22Rv1 (cell line): ENCODE measurements around the gene GYG2.

ENCODE experiments used
- H3K27ac ChIP-seq: fragments of 450-650 bp; 2 replicates; pipeline ENCODE4 v1.5.1; 2017
- ZFX ChIP-seq: fragments of 450-650 bp; IDR thresholded peaks from 2 replicates; pipeline ENCODE4 v1.6.1; 2017; ENCODE audit warnings: antibody characterized with exemption, borderline replicate concordance
- TF ChIP-seq, protein P1 (sequence below): fragments of 450-650 bp; IDR thresholded peaks from 2 replicates; pipeline ENCODE4 v1.5.1; 2017; ENCODE audit warnings: mild to moderate bottlenecking

The GYG2 gene

GRCh38 chrX:2903366-2903765 is 74.6 kb downstream of the GYG2 start:
- no peak for TF ChIP-seq ZFX
- TF ChIP-seq, protein P1, sequence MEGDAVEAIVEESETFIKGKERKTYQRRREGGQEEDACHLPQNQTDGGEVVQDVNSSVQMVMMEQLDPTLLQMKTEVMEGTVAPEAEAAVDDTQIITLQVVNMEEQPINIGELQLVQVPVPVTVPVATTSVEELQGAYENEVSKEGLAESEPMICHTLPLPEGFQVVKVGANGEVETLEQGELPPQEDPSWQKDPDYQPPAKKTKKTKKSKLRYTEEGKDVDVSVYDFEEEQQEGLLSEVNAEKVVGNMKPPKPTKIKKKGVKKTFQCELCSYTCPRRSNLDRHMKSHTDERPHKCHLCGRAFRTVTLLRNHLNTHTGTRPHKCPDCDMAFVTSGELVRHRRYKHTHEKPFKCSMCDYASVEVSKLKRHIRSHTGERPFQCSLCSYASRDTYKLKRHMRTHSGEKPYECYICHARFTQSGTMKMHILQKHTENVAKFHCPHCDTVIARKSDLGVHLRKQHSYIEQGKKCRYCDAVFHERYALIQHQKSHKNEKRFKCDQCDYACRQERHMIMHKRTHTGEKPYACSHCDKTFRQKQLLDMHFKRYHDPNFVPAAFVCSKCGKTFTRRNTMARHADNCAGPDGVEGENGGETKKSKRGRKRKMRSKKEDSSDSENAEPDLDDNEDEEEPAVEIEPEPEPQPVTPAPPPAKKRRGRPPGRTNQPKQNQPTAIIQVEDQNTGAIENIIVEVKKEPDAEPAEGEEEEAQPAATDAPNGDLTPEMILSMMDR = no peak
- H3K27ac ChIP-seq = no peak overlapping the region

- no peak overlapping the region for H3K27ac ChIP-seq
- TF ChIP-seq, protein P1 = no peak
Measured at GRCh38 chrX:2907295-2907694, 78.6 kb downstream of the GYG2 start.

DNA sequence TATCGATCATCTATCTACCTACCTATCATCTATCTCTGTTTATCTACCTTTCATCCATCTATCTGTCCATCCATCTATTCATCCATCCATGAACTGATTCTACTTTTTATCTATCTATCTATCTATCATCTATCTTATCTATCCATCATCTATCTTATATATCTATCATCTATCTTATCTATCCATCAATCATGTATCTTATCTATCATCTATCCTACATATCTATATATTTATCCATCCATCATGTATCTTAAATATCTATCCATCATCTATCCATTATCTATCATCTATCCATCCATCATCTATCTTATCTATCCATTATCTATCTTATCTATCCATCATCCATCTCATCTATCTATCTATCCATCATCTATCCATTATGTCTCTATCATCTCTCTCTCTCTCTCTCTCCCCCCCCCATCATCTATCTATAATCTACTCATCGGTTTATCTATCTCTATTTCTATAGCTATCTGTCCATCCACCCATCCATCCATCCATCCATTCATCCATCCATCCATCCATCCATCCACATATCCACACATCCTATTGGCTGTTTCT is 79.5 kb downstream of the GYG2 start:
- no peak for TF ChIP-seq ZFX
- TF ChIP-seq, protein P1 = no peak
- H3K27ac ChIP-seq = no peak overlapping the region

GRCh38 chrX:2910109-2910508 is 81.4 kb downstream of the GYG2 start:
- no peak overlapping the region for H3K27ac ChIP-seq
- TF ChIP-seq, protein P1 = no peak
- TF ChIP-seq ZFX = no peak

- TF ChIP-seq, protein P1 = peak; percentile 22; the same call in 1 of the 2 replicates
- no peak for TF ChIP-seq ZFX
- no peak overlapping the region for H3K27ac ChIP-seq
Measured at GRCh38 chrX:2913118-2913517, 84.4 kb downstream of the GYG2 start.

DNA sequence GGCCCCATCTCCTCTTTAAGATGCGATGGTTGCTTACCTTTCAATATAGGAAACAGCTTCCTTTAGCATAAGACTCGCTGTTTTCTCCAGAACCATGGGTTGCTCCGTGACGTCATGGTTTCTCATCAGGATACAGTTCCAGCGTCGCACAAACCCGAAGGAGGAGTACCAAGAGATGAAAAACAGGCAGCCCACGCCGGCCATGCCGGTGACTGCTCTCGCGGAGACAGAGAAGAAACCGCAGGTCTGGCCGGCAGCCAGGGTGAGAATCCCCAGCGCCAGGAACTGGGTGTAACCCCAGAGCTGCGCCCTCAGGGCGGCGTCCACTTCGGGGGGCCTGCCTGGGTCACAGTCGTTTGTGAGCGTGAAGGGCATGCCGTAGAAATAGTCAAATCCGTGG is 89.0 kb downstream of the GYG2 start:
- no peak for TF ChIP-seq ZFX
- TF ChIP-seq, protein P1 = no peak

DNA sequence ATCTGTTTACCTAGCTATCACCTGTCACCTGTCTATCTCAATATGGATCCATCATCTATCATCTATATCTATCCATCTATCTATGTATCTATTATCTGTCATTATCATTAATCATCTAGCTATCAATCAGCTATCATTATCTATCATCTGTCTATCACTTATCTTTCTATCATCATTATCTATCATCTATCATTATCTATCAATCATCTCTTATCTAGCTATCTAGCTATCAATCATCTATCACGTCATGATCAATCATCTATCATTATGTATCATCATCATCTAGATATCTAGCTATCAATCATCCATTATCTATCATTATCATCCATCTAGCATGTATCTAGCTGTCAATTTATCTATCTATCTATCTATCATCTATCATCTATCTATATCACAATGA is 92.5 kb downstream of the GYG2 start:
- no peak overlapping the region for H3K27ac ChIP-seq
- TF ChIP-seq, protein P1 = no peak
- TF ChIP-seq ZFX = no peak

More for the DNA sequence above, 89.0 kb downstream of the GYG2 start:
- H3K27ac ChIP-seq = no peak overlapping the region
